HG02840 (cell line): ENCODE data around the gene TAOK3.
A peak's percentile ranks its signal among the peaks of the same experiment; 100 is the strongest.
"Not testable (repeated sequence)": the region's sequence is repeated elsewhere in the genome, so short reads cannot be mapped to it uniquely, and the experiment has no call there.

Experiments
- ATAC-seq: cut with Tn5 transposase; IDR thresholded peaks from one replicate; pipeline ENCODE4 v1.9.1; 2021; ENCODE audit warnings: mild to moderate bottlenecking, moderate library complexity, moderate number of reproducible peaks; ENCODE audit not compliant: unreplicated experiment, low FRiP score

TAOK3 gene

GRCh38 chr12:118344829-118345228 is 27.9 kb downstream of the TAOK3 start:
- no peak for ATAC-seq

- no peak for ATAC-seq
Observed at GRCh38 chr12:118342090-118342489, 30.6 kb downstream of the TAOK3 start.

- ATAC-seq: no peak
Observed at GRCh38 chr12:118337194-118337838, 35.4 kb downstream of the TAOK3 start.

GRCh38 chr12:118336123-118336522 is 36.6 kb downstream of the TAOK3 start:
- ATAC-seq: no peak

GRCh38 chr12:118334939-118335567 is 37.7 kb downstream of the TAOK3 start:
- no peak for ATAC-seq

- ATAC-seq: no peak
Observed at GRCh38 chr12:118334241-118334640, 38.5 kb downstream of the TAOK3 start.

GRCh38 chr12:118332511-118332910 is 40.2 kb downstream of the TAOK3 start:
- ATAC-seq: no peak

GRCh38 chr12:118330421-118331018 is 42.2 kb downstream of the TAOK3 start:
- ATAC-seq: peak; percentile 63

GRCh38 chr12:118328486-118329330 is 44.0 kb downstream of the TAOK3 start:
- ATAC-seq: no peak

- ATAC-seq: no peak
Observed at GRCh38 chr12:118327391-118327790, 45.3 kb downstream of the TAOK3 start.

- ATAC-seq: no peak
Observed at GRCh38 chr12:118326991-118327390, 45.7 kb downstream of the TAOK3 start.

GRCh38 chr12:118325081-118325480 is 47.6 kb downstream of the TAOK3 start:
- ATAC-seq: no peak

GRCh38 chr12:118319627-118320026 is 53.1 kb downstream of the TAOK3 start:
- ATAC-seq: no peak

- ATAC-seq: no peak
Observed at GRCh38 chr12:118318744-118319143, 54.0 kb downstream of the TAOK3 start.

GRCh38 chr12:118317729-118318128 is 55.0 kb downstream of the TAOK3 start:
- ATAC-seq: no peak

- ATAC-seq: no peak
Observed at GRCh38 chr12:118315821-118316220, 56.9 kb downstream of the TAOK3 start.

- ATAC-seq: peak; percentile 51
Observed at GRCh38 chr12:118312578-118312977, 60.1 kb downstream of the TAOK3 start.

- ATAC-seq: no peak
Observed at GRCh38 chr12:118311666-118312065, 61.0 kb downstream of the TAOK3 start.

GRCh38 chr12:118310320-118310719 is 62.4 kb downstream of the TAOK3 start:
- no peak for ATAC-seq

- not testable (repeated sequence) for ATAC-seq
Observed at GRCh38 chr12:118308006-118308405, 64.7 kb downstream of the TAOK3 start.
